Stimulated activated CD4-positive, alpha-beta T cell treated with anti-CD3 and anti-CD28 coated beads, Interleukin-1b, Interleukin-23, amount 100 ng/mL, for 4 hours (primary cell): ENCODE measurements around the gene ORAI1.
A peak's percentile ranks its signal among the peaks of the same experiment; 100 is the strongest.
"Not testable (repeated sequence)": the region's sequence is repeated elsewhere in the genome, so short reads cannot be mapped to it uniquely, and the experiment has no call there.

Experiments
- DNase-seq, 2 donors: peaks; one replicate each; pipeline ENCODE4 v3.0.0-alpha.2; 2020; ENCODE audit warnings: low read depth in 2 of 2

The ORAI1 gene

GRCh38 chr12:121626087-121626852 is at the start of gene ORAI1:
TSS of gene ORAI1 (plus strand) at chr12:121626530.
- DNase-seq = peak; percentile 97 to 99

GRCh38 chr12:121576851-121577391 is 49.4 kb upstream of the ORAI1 start:
- no peak for DNase-seq

DNA sequence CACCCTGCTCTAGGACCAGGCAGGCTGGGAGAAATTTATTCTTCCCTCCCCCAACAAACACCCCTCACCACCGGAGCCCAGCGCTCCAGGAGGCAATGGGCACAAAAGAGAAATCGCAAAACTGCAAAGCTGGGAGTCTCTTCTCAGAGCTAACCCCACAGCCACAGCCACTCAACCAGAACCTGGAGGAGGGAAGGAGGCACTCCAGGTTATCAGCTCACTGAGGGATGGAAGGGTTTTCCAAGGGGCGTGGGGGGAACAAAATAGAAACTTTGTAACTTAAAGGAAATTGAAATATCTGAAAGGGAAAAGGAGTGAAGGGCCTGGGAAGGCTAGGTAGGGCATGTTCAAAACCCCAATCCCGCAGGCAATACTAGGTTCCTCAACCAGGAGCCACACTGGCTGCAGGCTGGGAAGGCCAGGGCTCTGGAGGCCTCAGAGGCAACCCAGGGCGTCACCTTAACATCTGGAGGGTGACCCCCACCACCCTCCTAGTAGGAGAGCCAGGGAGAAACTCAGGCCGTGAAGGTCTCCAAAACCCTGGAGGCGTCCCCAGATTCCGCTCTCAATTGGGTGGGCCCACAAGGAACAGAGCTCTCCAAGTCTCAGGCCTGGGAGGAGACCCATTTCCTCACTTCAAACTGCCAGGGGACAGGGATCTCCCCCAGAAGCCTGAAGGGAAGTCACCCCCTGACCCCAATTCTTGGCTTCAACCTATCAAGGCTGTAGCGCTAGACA is 48.7 kb upstream of the ORAI1 start:
- DNase-seq = no peak

- no peak for DNase-seq
Observed at GRCh38 chr12:121578230-121579189, 47.8 kb upstream of the ORAI1 start.

- DNase-seq = peak in 1 of 2 donors; percentile 22
Observed at GRCh38 chr12:121579190-121579791, 47.0 kb upstream of the ORAI1 start.

DNA sequence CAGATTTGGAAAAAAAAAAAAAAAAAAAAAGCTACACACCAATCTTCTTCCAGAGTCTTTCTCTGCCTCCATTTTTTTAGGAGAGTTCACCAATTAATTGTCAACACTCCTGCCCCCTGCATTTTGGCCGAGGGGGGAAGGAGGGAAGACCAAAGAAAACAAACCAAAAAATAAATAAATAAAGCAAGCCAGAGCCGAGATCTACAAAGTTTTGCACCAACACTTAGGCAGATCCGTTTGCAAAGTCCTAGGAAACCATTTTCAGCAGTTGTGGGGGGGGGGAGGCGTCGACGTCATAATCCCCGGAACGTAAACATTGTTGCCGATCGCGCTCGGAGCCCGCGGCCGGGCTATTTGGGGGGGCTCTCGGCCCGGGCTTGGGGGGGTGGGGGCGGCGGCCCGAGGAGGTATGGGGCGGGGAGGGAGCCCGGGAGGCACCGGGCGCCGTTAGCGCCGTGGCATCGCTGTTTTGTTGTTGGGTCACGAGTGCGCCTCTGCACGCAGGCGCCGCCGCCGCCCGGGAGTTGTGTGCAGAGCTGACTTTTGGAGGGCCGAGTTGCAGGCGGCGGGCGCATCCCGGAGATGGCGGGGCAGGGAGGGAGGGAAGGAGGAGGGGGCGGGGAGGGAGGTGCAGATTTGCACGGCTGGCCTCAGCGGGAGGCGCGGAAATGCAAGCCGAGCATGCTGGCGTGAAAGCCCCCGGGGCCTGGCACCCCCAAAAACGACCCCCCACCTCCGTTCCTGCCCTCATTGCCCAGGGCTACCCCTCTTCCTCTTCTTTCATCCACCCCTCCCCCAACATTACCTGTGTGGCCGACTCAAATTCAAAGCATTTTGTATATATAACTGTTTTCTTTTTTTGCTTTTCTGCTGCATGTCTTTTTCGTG is 46.1 kb upstream of the ORAI1 start:
- peak; percentile 40 to 63 for DNase-seq

DNA sequence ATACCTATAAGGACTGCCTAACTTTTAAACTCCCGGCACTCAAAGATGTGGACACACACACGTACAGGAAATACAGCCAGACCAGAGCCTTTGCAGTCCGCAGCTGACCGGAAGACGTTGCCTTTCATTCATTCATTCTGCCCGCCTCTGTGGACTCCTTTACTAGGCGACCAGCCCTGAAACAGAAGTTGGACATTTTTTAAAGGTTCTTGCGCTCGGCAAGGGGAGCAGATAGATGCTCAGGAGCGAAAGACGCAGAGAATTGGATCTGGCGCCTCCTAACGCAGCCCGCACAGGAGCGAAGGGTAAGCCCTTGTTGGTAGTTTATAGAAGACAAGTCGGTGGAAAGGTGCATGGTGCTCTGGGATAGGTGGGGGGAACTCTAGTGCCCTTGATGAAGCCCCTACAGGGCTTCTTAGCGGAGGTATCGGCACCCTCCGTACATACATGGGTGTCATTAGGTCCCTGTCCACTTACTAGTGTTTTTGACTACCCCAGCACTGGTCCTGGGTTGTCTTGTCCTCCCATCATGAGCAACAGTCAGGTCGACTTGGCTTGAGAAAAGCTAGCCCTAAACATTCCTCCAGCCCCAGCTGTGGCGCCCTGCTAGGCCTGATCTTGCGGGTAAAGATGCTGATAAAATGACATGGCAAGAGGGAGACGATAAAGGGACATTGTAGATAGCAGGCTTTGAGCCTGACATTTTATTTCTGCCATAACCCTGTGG is 45.2 kb upstream of the ORAI1 start, which contains the start of gene KDM2B:
Gene KDM2B, minus strand, starts transcription at position 65 of the 727 bp plus-strand sequence. CDS start 112 bp downstream, outside the sequence.
- no peak for DNase-seq

DNA sequence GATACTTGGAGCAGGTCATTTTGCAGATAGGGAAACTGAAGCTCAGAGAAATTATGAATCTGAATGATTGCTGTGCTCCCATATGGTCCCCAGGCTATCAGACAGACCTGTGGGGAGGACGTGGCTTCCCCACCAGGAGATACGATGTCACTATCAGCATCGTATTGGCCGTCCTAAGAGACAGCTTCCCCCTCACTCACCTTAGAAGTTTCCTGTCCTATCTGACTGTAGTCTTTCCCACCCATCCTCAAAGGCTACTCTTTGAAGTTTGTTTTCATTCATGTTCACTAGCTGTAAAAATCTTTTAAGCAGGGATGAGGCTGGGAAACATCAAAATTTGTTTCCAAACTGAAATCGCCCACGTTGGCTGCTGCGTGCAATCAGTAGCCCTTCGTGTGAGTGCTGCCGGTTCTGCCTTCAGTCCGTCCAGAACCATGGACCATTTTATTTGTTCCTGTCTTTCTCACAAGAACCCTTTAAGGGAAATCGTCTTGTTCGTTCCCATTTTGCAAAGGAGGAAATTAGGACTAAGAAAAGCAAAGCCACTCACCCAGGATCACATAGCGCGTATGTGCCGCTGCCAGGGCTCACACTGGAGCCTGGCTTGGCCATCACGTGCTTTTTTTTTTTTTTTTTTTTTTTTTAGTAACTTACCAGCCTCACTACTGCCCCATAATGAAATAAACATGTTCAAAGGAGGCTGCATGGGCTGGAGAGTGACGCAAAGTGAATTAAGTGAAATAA is 44.5 kb upstream of the ORAI1 start:
- DNase-seq = no peak

GRCh38 chr12:121582583-121583333 is 43.6 kb upstream of the ORAI1 start:
- no peak for DNase-seq

- DNase-seq = not testable (repeated sequence)
Observed at GRCh38 chr12:121583334-121583661, 43.0 kb upstream of the ORAI1 start.

GRCh38 chr12:121584885-121585284 is 41.4 kb upstream of the ORAI1 start:
- DNase-seq = not testable (repeated sequence)

DNA sequence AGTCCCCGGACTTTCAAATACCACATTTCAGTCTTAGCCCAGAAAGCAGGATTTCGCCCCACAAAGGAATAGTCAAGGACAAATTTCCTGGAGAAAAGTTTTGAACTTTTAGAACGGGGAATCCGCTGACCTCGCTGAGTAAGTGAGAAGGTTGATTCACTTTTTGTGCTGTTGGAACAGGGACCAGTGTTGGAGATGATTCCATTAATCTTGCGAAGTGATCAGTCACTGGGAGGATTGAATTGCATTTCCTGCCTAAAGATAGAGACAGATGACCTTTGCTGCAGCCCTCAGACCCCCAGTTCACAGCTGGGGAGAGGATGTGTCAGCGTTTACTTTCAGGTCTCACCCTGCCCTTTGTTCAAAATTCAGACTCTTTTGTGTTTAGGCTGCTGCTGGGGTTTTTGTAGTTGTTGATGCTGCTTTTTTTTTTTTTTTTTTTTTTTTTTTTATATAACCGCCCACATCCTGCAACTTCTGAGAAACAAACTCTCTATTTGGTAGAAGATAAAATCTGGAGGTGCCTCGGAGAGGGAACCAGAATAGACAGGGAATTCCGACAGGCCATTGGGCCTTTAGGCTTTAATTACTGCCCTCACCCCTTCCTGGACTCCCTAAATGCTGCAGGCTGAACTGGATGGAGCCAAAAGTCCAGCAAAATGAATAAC is 35.7 kb upstream of the ORAI1 start:
- DNase-seq = peak in 1 of 2 donors; percentile 46

DNA sequence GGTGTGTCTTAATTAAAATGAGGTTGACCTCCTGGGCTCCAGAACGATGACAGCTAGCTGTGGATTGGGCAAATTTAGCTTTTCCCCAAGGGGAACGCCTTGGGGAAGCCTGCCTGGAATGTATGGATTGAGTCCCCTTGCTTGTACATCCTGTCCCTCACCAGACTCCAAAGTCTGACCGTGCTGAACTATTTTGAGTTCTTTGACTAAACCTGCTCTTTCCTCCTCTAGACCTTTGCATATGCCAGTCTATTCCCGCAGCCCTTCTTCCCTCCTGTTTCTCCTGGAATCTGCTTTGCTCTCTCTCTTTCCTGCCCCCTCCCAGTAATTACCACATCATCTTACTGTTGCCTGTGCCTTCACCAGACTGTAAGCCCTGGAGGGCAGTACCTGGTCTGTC is 34.0 kb upstream of the ORAI1 start:
- no peak for DNase-seq

- no peak for DNase-seq
Observed at GRCh38 chr12:121595520-121595919, 30.8 kb upstream of the ORAI1 start.

DNA sequence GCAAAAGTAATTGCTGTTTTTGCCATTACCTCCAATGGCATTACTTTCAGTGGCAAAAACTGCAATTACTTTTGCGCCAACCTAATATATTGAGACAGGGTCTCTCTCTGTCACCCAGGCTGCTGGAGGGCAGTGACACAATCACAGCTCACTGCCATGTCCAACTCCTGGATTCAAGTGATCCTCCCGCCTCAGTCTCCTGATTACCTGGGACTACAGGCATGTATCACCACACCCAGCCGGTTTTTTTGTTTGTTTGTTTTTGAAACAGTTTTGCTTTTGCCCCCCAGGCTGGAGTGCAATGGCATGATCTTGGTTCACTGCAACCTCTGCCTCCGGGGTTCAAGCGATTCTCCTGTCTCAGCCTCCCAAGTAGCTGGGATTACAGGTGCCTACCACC is 29.8 kb upstream of the ORAI1 start:
- DNase-seq = no peak

- DNase-seq = no peak
Observed at GRCh38 chr12:121600702-121601336, 25.5 kb upstream of the ORAI1 start.

DNA sequence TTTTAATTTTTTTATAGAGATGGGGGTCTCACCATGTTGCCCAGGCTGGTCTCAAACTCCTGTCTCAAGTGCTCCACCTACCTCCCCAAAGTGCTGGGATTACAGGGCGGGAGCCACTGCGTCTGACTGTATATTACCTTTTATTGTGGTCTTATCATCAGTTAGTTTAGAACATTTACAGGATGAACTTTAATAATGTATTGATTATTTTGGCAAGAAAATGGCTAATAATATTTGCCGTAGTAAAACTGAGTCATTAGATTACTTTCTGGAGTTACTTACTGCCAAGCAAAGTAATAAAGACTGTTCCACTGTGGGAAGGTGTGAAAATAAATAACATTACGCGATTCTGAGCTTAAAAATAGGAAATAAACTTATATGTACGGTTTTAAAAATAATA is 23.6 kb upstream of the ORAI1 start:
- no peak for DNase-seq
